Retina (tissue), 1 donor: ENCODE data around the gene TSHZ1.

ENCODE experiments used
- DNase-seq: peaks from one replicate; pipeline ENCODE4 v3.0.0-alpha.2; 2016

TSHZ1 gene

GRCh38 chr18:75276818-75277609 is 66.4 kb downstream of the TSHZ1 start:
- no peak for DNase-seq

DNA sequence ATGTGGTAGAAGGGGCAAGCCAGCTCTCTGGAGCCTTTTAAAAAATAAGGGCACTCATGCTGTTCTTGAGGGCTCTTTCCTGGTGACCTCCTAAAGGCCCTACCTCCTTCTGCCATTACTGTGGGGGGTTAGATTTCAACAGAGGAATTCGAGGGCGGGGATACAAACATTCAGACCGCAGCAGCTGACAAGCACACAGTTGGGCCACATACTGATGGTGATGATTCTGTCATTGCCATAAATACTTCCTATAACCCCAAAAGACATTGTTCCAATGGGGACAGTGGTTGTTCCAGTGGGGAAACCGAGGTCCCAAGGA is 67.0 kb downstream of the TSHZ1 start:
- DNase-seq, result no peak

DNA sequence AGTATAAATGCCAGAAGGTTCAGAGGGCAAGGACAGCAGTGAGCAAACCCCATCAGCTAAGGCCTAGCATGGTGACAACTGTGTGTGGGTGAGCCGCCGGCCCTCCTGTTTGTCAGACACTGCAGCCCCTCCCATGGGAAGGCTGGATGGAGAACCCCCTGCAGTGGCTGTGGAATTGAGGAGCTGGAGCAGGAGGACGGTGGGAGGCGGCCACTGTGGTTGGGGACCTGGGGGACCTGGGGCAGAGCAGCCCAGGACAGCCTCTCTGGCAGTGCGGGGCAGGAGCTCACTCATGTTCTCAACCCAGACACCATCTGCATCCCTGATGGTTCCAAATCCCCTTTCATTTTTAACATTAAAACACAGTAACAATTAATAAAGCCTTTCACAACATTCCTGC is 68.8 kb downstream of the TSHZ1 start:
- DNase-seq, result no peak

DNA sequence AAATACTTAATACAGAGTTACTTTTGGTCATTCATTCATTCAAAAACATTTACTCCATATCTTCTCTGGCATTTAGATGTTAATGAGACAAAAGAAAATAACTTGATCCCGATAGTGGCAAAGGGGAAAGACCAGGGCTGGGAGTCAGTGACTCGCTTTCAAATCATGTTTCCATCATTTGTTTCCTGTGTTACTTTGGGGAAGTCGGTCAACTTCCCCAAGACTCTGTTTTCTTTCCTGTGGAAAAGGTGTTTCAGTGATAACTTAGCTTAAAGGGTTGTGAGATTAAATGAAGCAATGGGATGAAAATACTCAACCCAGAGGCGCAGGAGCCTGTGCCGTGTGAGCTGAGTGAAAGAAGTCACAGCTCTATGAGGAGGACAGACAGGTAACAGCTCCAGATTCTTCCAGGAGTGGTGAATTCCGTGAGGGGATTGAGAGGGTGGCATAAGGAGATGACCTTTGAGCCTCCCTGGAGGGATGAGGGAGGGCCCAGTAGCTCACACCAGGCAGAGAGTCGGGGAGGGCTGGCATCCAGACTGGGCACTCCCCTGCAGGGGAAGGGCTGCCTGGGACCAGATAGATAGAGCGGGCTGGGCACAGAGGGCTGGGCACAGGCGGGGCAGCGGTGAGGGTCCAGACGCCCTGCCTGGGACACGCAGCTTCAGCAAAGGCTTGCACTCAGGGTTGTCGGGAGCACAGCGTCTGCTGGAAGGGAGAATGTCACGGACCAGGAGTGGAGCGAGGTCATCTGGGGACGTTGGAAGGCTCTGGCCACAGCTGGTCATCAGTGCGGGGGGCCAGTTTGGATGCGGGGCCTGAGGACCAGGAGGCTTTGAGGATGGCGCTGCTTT is 70.1 kb downstream of the TSHZ1 start:
- no peak for DNase-seq

DNA sequence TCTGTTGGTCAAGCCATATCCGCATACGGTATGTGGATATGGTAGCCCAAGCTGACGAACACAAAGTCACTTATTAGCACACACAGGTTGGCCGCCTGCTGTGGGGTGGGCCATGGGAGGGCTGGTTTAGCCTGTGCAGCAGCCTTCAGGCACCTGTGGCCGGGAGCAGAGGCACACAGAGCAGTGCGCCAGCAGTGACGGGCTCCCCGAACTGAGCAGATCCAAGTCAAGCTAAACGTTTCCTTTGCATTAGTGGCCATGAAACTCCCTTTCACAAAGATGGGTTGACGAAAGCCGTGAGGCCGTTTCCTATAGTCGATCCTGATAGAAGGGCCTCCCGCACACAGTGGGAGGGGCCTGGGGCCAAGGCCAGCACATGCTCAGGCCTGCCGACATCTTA is 72.1 kb downstream of the TSHZ1 start:
- DNase-seq, result no peak

- no peak for DNase-seq
Observed at GRCh38 chr18:75283731-75284130, 73.1 kb downstream of the TSHZ1 start.

- no peak for DNase-seq
Observed at GRCh38 chr18:75284566-75284965, 74.0 kb downstream of the TSHZ1 start.

GRCh38 chr18:75285876-75286275 is 75.3 kb downstream of the TSHZ1 start:
- no peak for DNase-seq

- DNase-seq, result no peak
Observed at GRCh38 chr18:75287006-75287405, 76.4 kb downstream of the TSHZ1 start.

- no peak for DNase-seq
Observed at GRCh38 chr18:75287700-75288099, 77.1 kb downstream of the TSHZ1 start.

DNA sequence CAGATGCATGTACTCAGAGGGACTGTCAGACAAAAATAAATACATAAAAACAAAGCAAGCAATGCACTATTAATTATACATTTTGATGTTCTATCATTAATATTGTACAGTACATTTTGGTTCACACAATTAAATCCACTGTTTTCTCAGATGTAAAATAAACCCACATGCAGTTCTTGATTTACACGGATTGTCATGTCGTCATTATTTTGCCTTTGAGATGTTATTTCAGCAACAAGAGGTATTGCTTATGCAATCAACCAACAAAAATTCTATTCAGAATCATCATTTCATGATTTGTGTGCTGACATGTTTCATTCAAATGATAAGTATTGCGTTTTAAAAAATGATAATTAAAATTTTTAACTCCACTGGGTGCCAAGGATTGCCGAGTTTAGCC is 79.2 kb downstream of the TSHZ1 start:
- DNase-seq, result no peak

GRCh38 chr18:75290737-75291358 is 80.3 kb downstream of the TSHZ1 start:
- no peak for DNase-seq

GRCh38 chr18:75291460-75291859 is 80.9 kb downstream of the TSHZ1 start:
- DNase-seq, result no peak

DNA sequence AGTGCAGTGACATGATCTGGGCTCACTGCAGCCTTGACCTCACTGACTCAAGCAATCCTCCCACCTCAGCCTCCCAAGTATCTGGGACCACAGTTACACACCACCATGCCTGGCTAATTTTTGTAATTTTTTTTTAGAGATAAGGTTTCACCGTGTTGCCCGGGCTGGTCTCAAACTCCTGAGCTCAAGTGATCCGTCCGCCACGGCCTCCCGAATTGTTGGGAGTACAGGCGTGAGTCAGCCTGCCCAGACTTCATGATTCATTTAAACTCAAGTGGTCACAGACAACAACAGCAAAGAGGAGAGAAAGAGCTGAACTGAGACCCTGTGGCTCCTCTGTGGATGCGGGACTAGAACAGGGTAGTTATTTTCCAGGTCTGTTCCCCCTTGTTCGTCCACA is 83.0 kb downstream of the TSHZ1 start:
- no peak for DNase-seq

GRCh38 chr18:75297731-75298130 is 87.1 kb downstream of the TSHZ1 start:
- no peak for DNase-seq

GRCh38 chr18:75304678-75305557 is 94.3 kb downstream of the TSHZ1 start:
- no peak for DNase-seq

DNA sequence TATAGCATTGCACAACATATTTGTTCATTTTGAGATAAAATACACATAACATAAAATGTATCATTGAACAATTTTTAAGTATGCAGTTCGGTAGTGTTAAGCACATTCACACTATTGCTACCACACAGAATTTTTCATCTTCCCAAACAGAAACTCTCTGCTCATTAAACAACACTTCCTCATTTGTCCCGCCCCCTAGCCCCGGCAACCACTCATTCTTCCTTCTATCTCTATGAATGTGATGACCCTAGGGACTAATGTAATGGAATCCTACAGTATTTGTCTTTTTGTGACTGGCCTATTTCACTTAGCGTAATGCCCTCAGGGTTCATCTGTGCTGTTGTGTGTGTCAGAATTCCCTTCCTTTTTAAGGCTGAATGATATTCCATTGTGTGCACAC is 95.4 kb downstream of the TSHZ1 start:
- DNase-seq, result no peak

GRCh38 chr18:75307530-75307929 is 96.9 kb downstream of the TSHZ1 start:
- no peak for DNase-seq

- DNase-seq, result no peak
Observed at GRCh38 chr18:75309564-75309963, 99.0 kb downstream of the TSHZ1 start.

DNA sequence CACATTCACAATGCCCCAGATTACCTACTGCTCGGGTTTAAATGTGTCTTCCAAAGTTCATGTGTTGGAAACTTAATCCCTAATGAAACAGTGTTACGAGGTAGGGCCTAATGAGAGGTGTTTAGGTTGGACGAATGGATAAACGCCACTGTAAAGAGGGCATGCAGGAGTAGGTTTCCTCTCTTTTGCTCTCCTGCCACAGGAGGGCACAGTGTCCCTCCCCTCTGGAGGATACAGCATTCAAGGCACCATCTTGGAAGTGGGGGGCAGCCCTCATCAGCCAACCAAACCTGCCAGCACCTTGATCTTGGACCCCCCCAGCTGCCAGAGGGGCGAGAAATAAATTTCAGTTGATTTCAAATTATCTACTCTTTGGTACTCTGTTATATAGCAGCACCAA is 103.5 kb downstream of the TSHZ1 start:
- DNase-seq, result no peak

GRCh38 chr18:75314606-75315005 is 104.0 kb downstream of the TSHZ1 start:
- DNase-seq, result no peak

DNA sequence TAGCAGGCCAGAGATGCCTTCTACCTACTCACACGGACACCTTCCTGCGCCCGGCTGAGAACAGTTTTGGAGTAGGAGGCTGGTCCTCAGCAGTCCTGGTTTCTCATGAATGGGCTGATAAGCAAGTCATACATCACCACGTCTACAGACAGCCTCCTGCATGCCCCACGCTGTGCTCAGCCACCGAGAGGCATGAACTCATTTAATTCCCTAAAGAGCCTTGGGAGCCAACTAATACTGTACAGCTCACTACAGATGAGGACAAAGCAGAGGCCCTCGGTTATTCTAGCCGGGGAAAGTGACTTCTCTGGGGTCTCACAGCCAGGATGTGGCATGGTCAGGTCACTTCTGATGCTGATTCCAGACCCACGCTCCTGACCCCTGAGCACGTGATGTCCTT is 105.6 kb downstream of the TSHZ1 start:
- no peak for DNase-seq

- no peak for DNase-seq
Observed at GRCh38 chr18:75316826-75317225, 106.2 kb downstream of the TSHZ1 start.
